Breast epithelium (tissue), 4 donors: ENCODE results near the gene PCSK1. TPM values are rescaled to one million over a fixed set of nuclear protein-coding genes. Genes with fewer than 3 reads are reported as not detected.

Experiments
- DNase-seq, 2 donors: peaks; one replicate each; pipeline ENCODE4 v3.0.0-alpha.2; 2019; ENCODE audit warnings: low spot score in 2 of 2
- H3K27ac ChIP-seq, 2 donors: fragments of 200-600 bp; sonication (generic) in 1 of 2; one replicate each; pipeline ENCODE4 v1.5.1; 2016 to 2019; ENCODE audit warnings: mild to moderate bottlenecking in 1 of 2
- H3K27me3 ChIP-seq, 2 donors: fragments of 200-600 bp; sonication (generic) in 1 of 2; one replicate each; pipeline versions ENCODE4 v1.5.1 to v1.6.0; 2017 to 2019; ENCODE audit warnings: control low read depth in 1 of 2, mild to moderate bottlenecking in 1 of 2
- H3K36me3 ChIP-seq: fragments of 200-600 bp; one replicate; pipeline ENCODE4 v1.5.1; 2019
- H3K4me1 ChIP-seq, 2 donors: fragments of 200-600 bp; sonication (generic); one replicate each; pipeline ENCODE4 v1.5.1; 2016 to 2019; ENCODE audit warnings: control low read depth in 1 of 2
- H3K4me3 ChIP-seq, 3 donors: fragments of 200-600 bp; sonication (generic); 1 replicate in 2 of 3; 2 replicates in 1 of 3; pipeline ENCODE4 v1.5.1; 2016 to 2019; ENCODE audit warnings: mild to moderate bottlenecking in 3 of 3, moderate library complexity in 2 of 3
- H3K9me3 ChIP-seq, 2 donors: fragments of 200-600 bp; sonication (generic) in 1 of 2; one replicate each; pipeline ENCODE4 v1.5.1; 2016 to 2019; ENCODE audit warnings: control low read depth in 1 of 2
- CTCF ChIP-seq, 3 donors: fragments of 450-650 bp; IDR thresholded peaks; one replicate each; pipeline ENCODE4 v1.5.1; 2016 to 2017; ENCODE audit warnings: antibody characterized with exemption in 3 of 3, mild to moderate bottlenecking in 3 of 3, moderate library complexity in 3 of 3
- POLR2A ChIP-seq: fragments of 450-650 bp; IDR thresholded peaks from one replicate; pipeline ENCODE4 v1.6.1; 2016; ENCODE audit warnings: antibody characterized with exemption, mild to moderate bottlenecking, moderate library complexity
- POLR2AphosphoS5 ChIP-seq, 3 donors: sonication (generic); formaldehyde crosslinking; IDR thresholded peaks; one replicate each; pipeline ENCODE4 v1.6.1; 2017; ENCODE audit warnings: antibody characterized with exemption in 3 of 3
- intact Hi-C: fragments of 100-400 bp; cut with DNase I; formaldehyde crosslinking; loops from one replicate; pipeline ENCODE4 v1.15.1; 2023; ENCODE audit warnings: low total_unique reads
- total RNA-seq, 3 donors: library from RNA; depleted of rRNA; stranded (reverse); fragments of >200 nt; gene quantifications; one replicate each; pipeline ENCODE4 v1.1.0, GENCODE V29; 2016

The PCSK1 gene
- total RNA-seq, 3 donors from 2014 or later: 0.59 to 5.6 (median 2.4) TPM

DNA sequence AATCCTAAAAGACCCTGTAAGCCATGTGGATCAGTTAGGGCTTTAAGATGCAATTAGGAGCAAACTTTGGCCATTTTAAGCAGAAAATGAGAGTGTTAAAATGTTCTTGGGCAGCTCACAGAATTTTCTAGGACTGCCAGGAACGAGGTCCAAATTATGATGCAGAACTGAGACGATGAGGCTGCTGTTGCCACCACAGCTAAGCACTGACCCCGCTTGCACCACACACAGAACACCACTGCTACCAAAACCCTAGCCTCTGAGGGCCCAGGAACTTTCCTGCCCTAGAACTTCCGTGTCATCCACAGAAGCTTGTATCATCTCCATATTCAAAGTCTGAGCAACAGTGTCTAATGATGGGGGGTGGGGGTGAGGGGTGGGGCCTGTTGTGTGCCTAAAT lies 41.0 kb upstream of the PCSK1 start:
- H3K4me1 ChIP-seq: no peaks in the 10 kb centered on the region
- no peak overlapping the region for H3K4me3 ChIP-seq
- H3K27me3 ChIP-seq: no peaks in the 10 kb centered on the region
- H3K27ac ChIP-seq: no peak overlapping the region
- DNase-seq: no peak
- TF ChIP-seq CTCF (IDR thresholded peaks at IDR 0.05): no peak
- no peak for TF ChIP-seq POLR2AphosphoS5 (IDR thresholded peaks at IDR 0.05)
- no peak for TF ChIP-seq POLR2A
- no peaks in the 10 kb centered on the region for H3K36me3 ChIP-seq
- intact Hi-C loops: no loop called here
- H3K9me3 ChIP-seq: no peaks in the 10 kb centered on the region

- Histone ChIP-seq H3K9me3 (no peaks in the 10 kb centered on the region), H3K36me3 (no peaks in the 10 kb centered on the region), H3K4me1 (no peaks in the 10 kb centered on the region), H3K27me3 (no peaks in the 10 kb centered on the region), H3K27ac (no peak overlapping the region), H3K4me3 (no peak overlapping the region)
- TF ChIP-seq CTCF (IDR thresholded peaks at IDR 0.05) (no peak), POLR2AphosphoS5 (IDR thresholded peaks at IDR 0.05) (no peak), POLR2A (no peak)
- no peak for DNase-seq
- intact Hi-C loops: no loop called here
Measured at GRCh38 chr5:96473155-96473554, 40.1 kb upstream of the PCSK1 start.

DNA sequence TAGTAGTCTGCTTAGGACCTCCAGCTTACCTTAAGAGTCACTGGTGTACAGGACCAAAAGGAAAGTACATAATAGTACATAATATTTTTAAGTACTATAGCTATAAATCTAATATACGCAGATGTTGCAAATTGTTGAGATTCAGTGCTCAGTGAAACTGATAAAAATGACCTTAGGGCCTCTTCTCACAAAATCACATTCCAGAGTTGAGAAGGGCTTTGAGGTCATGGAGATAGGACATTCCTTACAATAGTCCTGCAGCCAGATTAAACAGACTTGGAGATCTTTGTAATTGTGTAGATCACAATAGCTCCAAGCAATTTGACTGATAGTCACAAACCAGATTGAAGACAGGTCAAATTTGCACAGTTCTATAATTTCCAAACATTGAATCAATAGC lies 37.7 kb upstream of the PCSK1 start:
- no peaks in the 10 kb centered on the region for H3K4me1 ChIP-seq
- no peak overlapping the region for H3K4me3 ChIP-seq
- H3K9me3 ChIP-seq: no peaks in the 10 kb centered on the region
- TF ChIP-seq POLR2AphosphoS5 (IDR thresholded peaks at IDR 0.05) (no peak), POLR2A (no peak), CTCF (IDR thresholded peaks at IDR 0.05) (no peak)
- no peak overlapping the region for H3K27ac ChIP-seq
- no peaks in the 10 kb centered on the region for H3K27me3 ChIP-seq
- DNase-seq: no peak
- intact Hi-C loops: no loop called here
- no peaks in the 10 kb centered on the region for H3K36me3 ChIP-seq

DNA sequence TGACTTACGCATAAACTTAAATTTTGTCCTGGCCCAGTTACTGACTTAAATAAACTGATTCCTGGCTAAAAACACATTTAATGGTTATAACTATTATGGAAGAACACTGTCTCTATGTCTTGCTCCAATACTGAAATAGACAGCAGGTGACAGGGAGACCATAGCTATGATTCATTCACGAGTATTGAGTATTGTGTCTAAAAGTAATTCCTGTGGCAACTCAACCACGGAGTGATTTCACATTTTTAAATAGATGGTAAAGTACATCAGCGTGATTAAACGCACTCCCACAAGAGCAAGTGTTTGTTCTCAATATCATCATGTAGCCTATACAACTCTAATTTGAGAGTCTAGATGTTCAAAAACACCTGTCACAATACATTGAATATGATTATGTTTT lies 35.9 kb upstream of the PCSK1 start:
- TF ChIP-seq POLR2A (no peak), POLR2AphosphoS5 (IDR thresholded peaks at IDR 0.05) (no peak), CTCF (IDR thresholded peaks at IDR 0.05) (no peak)
- Histone ChIP-seq H3K9me3 (no peaks in the 10 kb centered on the region), H3K4me3 (no peak overlapping the region), H3K27ac (no peak overlapping the region), H3K36me3 (no peaks in the 10 kb centered on the region), H3K4me1 (no peaks in the 10 kb centered on the region), H3K27me3 (no peaks in the 10 kb centered on the region)
- no peak for DNase-seq
- intact Hi-C loops: no loop called here

GRCh38 chr5:96463091-96463490 lies 30.0 kb upstream of the PCSK1 start:
- no peak for DNase-seq
- no peak overlapping the region for H3K27ac ChIP-seq
- no peaks in the 10 kb centered on the region for H3K36me3 ChIP-seq
- H3K9me3 ChIP-seq: no peaks in the 10 kb centered on the region
- intact Hi-C loops: no loop called here
- TF ChIP-seq POLR2A (no peak), CTCF (IDR thresholded peaks at IDR 0.05) (no peak), POLR2AphosphoS5 (IDR thresholded peaks at IDR 0.05) (no peak)
- H3K4me3 ChIP-seq: no peak overlapping the region
- no peaks in the 10 kb centered on the region for H3K4me1 ChIP-seq
- H3K27me3 ChIP-seq: no peaks in the 10 kb centered on the region
